Endothelial cell of umbilical vein (primary cell): ENCODE measurements around the gene CXCL14. TPM values are rescaled to one million over a fixed set of nuclear protein-coding genes. Genes with fewer than 3 reads are reported as not detected.

Experiments
- BruUV-seq: library from RNA; stranded (reverse); fragments of 400-500 nt; replicated peaks from 2 replicates; lab custom pipeline; 2021; lab: Mats Ljungman, UMichigan
- CTCF ChIA-PET: fragments of 300-600, 350-600 bp; sonication (Branson Sonifier 250); formaldehyde crosslinking; loops from one replicate; lab custom pipeline; 2021; ENCODE audit warnings: antibody characterized with exemption, inconsistent platforms; lab: Charles Lee
- POLR2A ChIA-PET: fragments of 300-600, 350-600 bp; sonication (Branson Sonifier 250); formaldehyde crosslinking; loops from one replicate; lab custom pipeline; 2021; ENCODE audit warnings: antibody characterized with exemption, inconsistent platforms; lab: Charles Lee
- DNase-seq: peaks from one replicate; pipeline ENCODE4 v3.0.0-alpha.2; 2011; ENCODE audit warnings: low read depth, low spot score
- FAIRE-seq: peaks from 2 replicates; lab custom pipeline; 2011; peaks lifted over from hg19 to GRCh38; lab: Jason Lieb, UNC
- H2AFZ ChIP-seq: 2 replicates; pipeline ENCODE4 v1.6.0; 2012; ENCODE audit warnings: low read depth, low read length, control low read depth, inconsistent platforms
- H3K27ac ChIP-seq: 2 replicates; pipeline ENCODE4 v1.5.1; 2011; ENCODE audit warnings: low read depth, mild to moderate bottlenecking, control low read depth, low read length, moderate library complexity; ENCODE audit not compliant: insufficient read depth
- H3K27me3 ChIP-seq, 2 experiments: 2 replicates each; pipeline versions ENCODE4 v1.6.0 to v1.6.1; 2011; ENCODE audit warnings: low read length in 2 of 2, mixed read lengths in 1 of 2; ENCODE audit not compliant: control insufficient read depth in 2 of 2, insufficient read depth in 2 of 2
- H3K36me3 ChIP-seq, 2 experiments: 2 replicates in 1 of 2; 3 replicates in 1 of 2; pipeline ENCODE4 v1.5.1; 2011; ENCODE audit warnings: low read length in 2 of 2, mild to moderate bottlenecking in 1 of 2, moderate library complexity in 1 of 2; ENCODE audit not compliant: control insufficient read depth in 2 of 2, insufficient read depth in 2 of 2; ENCODE audit errors: extremely low read depth in 1 of 2
- H3K4me1 ChIP-seq: 3 replicates; pipeline ENCODE4 v1.5.1; 2011; ENCODE audit warnings: mild to moderate bottlenecking, low read length; ENCODE audit not compliant: control insufficient read depth, insufficient read depth; ENCODE audit errors: extremely low read depth
- H3K4me2 ChIP-seq: 2 replicates; pipeline ENCODE4 v1.6.1; 2011; ENCODE audit warnings: low read length, control low read depth, mixed read lengths; ENCODE audit not compliant: insufficient read depth
- H3K4me3 ChIP-seq, 3 experiments: fragments of 200-600 bp in 1 of 3; sonication (generic), shearing (Covaris generic) in 1 of 3; replicated peaks in 1 of 3; 2 replicates each; pipeline ENCODE4 v1.5.1; 2011 to 2016; ENCODE audit warnings: control low read depth in 3 of 3, low read length in 3 of 3, mild to moderate bottlenecking in 2 of 3, inconsistent platforms in 1 of 3, low read depth in 1 of 3, moderate library complexity in 1 of 3; ENCODE audit not compliant: insufficient read depth in 1 of 3
- H3K79me2 ChIP-seq: 2 replicates; pipeline ENCODE4 v1.6.0; 2012; ENCODE audit warnings: low read length, inconsistent platforms; ENCODE audit not compliant: control insufficient read depth, insufficient read depth
- H3K9ac ChIP-seq: replicated peaks from 2 replicates; pipeline ENCODE3; 2011; ENCODE audit warnings: low read length, control low read depth; ENCODE audit not compliant: insufficient read depth; ENCODE audit errors: extremely low read depth
- H3K9me1 ChIP-seq: replicated peaks from 3 replicates; pipeline ENCODE4 v1.6.0; 2011; ENCODE audit warnings: mild to moderate bottlenecking, low read length; ENCODE audit not compliant: control insufficient read depth, insufficient read depth; ENCODE audit errors: extremely low read depth
- H3K9me3 ChIP-seq: replicated peaks from 2 replicates; pipeline ENCODE4 v1.5.1; 2012; ENCODE audit warnings: low read length, inconsistent platforms; ENCODE audit not compliant: control insufficient read depth, insufficient read depth
- H4K20me1 ChIP-seq: replicated peaks from 2 replicates; pipeline ENCODE3; 2011; ENCODE audit warnings: mild to moderate bottlenecking, low read length; ENCODE audit not compliant: control insufficient read depth, insufficient read depth; ENCODE audit errors: extremely low read depth
- CTCF ChIP-seq, 2 donors: IDR thresholded peaks; 1 replicate in 1 of 2; 2 replicates in 1 of 2; pipeline ENCODE4 v1.5.1; 2011; ENCODE audit warnings: low read length in 2 of 2, mild to moderate bottlenecking in 2 of 2, moderate library complexity in 2 of 2, control low read depth in 1 of 2, inconsistent platforms in 1 of 2, low read depth in 1 of 2; ENCODE audit not compliant: insufficient read depth in 1 of 2; ENCODE audit errors: extremely low read depth in 1 of 2
- EZH2 ChIP-seq: IDR thresholded peaks from 2 replicates; pipeline ENCODE4 v1.6.1; 2012; ENCODE audit warnings: borderline replicate concordance, low read depth, mild to moderate bottlenecking, moderate library complexity, low read length, inconsistent platforms; ENCODE audit not compliant: severe bottlenecking
- FOS ChIP-seq: IDR thresholded peaks from 2 replicates; pipeline ENCODE4 v1.6.1; 2011; ENCODE audit warnings: mild to moderate bottlenecking, low read length, moderate library complexity, borderline replicate concordance; ENCODE audit not compliant: insufficient read depth
- GATA2 ChIP-seq: IDR thresholded peaks from 2 replicates; pipeline ENCODE4 v1.7.0; 2011; ENCODE audit warnings: low read depth, mild to moderate bottlenecking, moderate library complexity, mixed read lengths, low read length; ENCODE audit not compliant: insufficient read length, insufficient read depth
- JUN ChIP-seq: IDR thresholded peaks from 2 replicates; pipeline ENCODE4 v1.6.1; 2011; ENCODE audit warnings: borderline replicate concordance, low read depth; ENCODE audit not compliant: insufficient read length, insufficient read depth
- MYC ChIP-seq: IDR thresholded peaks from one replicate; pipeline ENCODE4 v1.6.1; 2011; ENCODE audit warnings: mild to moderate bottlenecking, low read depth, low read length
- POLR2A ChIP-seq: IDR thresholded peaks from 2 replicates; pipeline ENCODE4 v1.6.1; 2012; ENCODE audit warnings: low read depth, mild to moderate bottlenecking, control low read depth, low read length
- POLR2AphosphoS5 ChIP-seq: IDR thresholded peaks from 2 replicates; pipeline ENCODE4 v1.6.1; 2012; ENCODE audit warnings: low read depth, mild to moderate bottlenecking, control low read depth, low read length, moderate library complexity; ENCODE audit not compliant: insufficient read depth
- dilution Hi-C: fragments of 300-500 bp; cut with MboI; formaldehyde crosslinking; loops from one replicate; pipeline ENCODE4 v1.15.0; 2019; ENCODE audit warnings: low sequenced_read_pairs; ENCODE audit not compliant: extremely low pct_ligation_motif_present
- intact Hi-C: fragments of 100-400 bp; cut with micrococcal nuclease; formaldehyde crosslinking; loops from one replicate; pipeline ENCODE4 v1.10.0; 2022
- polyA plus RNA-seq, 4 experiments: library from polyadenylated mRNA; depleted of rRNA in 3 of 4; stranded (reverse) in 3 of 4; unstranded in 1 of 4; fragments of >200 nt; gene quantifications; 2 replicates each; pipeline versions ENCODE4 v1.2.1 to v1.2.3, GENCODE V29; 2011 to 2012; ENCODE audit warnings: missing spikeins in 1 of 4
- total RNA-seq: library from RNA; stranded (reverse); gene quantifications from 2 replicates; pipeline ENCODE4 v1.2.3, GENCODE V29; 2021
- TF ChIP-seq, protein P1 (sequence below): IDR thresholded peaks from 2 replicates; pipeline ENCODE4 v1.6.1; 2011; ENCODE audit not compliant: insufficient read depth, insufficient read length

The CXCL14 gene
- total and polyA plus RNA-seq, 2 donors (not counting 3 experiments of a cell fraction or from before 2014, with no cell fraction given) = not detected

- H3K4me1 ChIP-seq = no peaks in the 10 kb centered on the region
- H3K9ac ChIP-seq = no peak overlapping the region
- CTCF ChIA-PET = interaction anchor here (0.6 to 2.4 kb wide), 6 partner anchors 18 to 76 kb away, joined by 3 to 7 read pairs (median 4); no protein-coding TSS in a partner anchor
- H3K36me3 ChIP-seq = no peaks in the 10 kb centered on the region
- intact Hi-C loops (no loop called here), dilution Hi-C loops (no loop called here)
- FAIRE-seq (no peak), DNase-seq (no peak)
- BruUV-seq = no TSS peak
- no peaks in the 10 kb centered on the region for H3K9me3 ChIP-seq
- H3K9me1 ChIP-seq = no peaks in the 10 kb centered on the region
- H2AFZ ChIP-seq = no peak overlapping the region
- no peak overlapping the region for H3K27ac ChIP-seq
- H3K4me3 ChIP-seq = no peak overlapping the region
- H3K79me2 ChIP-seq = no peaks in the 10 kb centered on the region
- peaks cover 67% of the 10 kb centered on the region in 2 experiments for H3K27me3 ChIP-seq
- no peaks in the 10 kb centered on the region for H4K20me1 ChIP-seq
- no peak for TF ChIP-seq GATA2
- TF ChIP-seq, protein P1, sequence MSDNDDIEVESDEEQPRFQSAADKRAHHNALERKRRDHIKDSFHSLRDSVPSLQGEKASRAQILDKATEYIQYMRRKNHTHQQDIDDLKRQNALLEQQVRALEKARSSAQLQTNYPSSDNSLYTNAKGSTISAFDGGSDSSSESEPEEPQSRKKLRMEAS = no peak
- no peak for TF ChIP-seq JUN
- no peak for TF ChIP-seq FOS
- no peak for TF ChIP-seq CTCF (IDR thresholded peaks at IDR 0.05; ENCODE audit: extremely low read depth in 1 of 2, insufficient read depth in 1 of 2, low read depth in 1 of 2, low read length in 2 of 2)
- no peak for TF ChIP-seq EZH2
- no peak for TF ChIP-seq POLR2AphosphoS5
- TF ChIP-seq MYC = no peak
- TF ChIP-seq POLR2A = no peak
- POLR2A ChIA-PET = no interaction called here
- no peak overlapping the region for H3K4me2 ChIP-seq
Observed at GRCh38 chr5:135533794-135534193, 45.0 kb downstream of the CXCL14 start.
